ENCODE measurements around the gene SOX13.

Gene SOX13

DNA sequence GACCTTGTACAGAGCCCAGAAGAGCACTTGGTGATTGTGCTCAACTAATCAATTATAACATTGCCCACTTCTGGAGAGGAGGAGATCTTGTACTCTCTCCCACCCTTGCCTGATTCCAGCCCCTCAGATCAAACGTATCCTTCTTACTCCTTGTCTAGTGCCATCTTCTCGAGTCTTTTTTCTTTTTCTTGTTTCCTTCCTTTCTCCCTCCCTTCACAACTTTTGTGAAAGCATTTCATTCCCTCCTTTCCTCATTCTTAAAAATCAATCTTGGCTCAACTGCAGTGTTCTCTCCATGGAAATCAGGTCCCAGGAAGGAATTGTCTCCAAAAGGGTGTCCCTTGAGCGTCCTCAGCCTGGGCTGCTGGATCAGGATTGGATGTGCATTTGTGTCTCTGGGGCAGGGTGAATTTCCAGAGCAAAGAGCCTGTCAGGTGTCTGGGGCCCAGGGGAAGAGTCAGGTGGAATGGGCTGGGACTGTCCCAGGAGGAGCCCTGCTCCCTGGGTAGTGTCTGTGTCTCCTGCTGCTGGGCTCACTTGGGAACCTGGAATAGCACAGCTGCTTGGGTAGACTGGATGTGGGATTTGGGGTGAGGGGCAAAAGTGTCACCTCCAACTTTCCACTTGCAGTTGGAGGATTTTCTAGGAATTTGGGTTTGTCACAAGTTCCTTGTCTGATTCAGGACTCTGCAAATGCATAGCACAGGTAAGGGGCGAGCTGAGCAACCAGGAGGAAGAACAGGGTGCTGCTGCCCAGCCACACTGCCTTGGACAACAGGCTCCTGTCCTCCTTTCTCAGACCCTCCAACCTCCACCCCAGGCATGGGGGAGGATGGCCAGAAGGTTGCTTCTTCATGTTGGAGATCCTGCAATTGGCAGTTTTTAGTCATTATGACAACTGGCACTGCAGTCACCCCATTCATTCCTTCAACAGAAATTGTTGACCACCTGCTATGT is 3.3 kb downstream of the SOX13 start:
- H3K4me3 Mint-ChIP-seq = peak overlapping the region; percentile 13
- H3K27me3 Mint-ChIP-seq = peaks cover 45% of the 10 kb centered on the region
- H3K9me3 Mint-ChIP-seq = no peaks in the 10 kb centered on the region
- H3K36me3 Mint-ChIP-seq = no peaks in the 10 kb centered on the region
- peaks cover 16% of the 10 kb centered on the region for H3K4me1 Mint-ChIP-seq
- H3K27ac Mint-ChIP-seq = no peak overlapping the region

DNA sequence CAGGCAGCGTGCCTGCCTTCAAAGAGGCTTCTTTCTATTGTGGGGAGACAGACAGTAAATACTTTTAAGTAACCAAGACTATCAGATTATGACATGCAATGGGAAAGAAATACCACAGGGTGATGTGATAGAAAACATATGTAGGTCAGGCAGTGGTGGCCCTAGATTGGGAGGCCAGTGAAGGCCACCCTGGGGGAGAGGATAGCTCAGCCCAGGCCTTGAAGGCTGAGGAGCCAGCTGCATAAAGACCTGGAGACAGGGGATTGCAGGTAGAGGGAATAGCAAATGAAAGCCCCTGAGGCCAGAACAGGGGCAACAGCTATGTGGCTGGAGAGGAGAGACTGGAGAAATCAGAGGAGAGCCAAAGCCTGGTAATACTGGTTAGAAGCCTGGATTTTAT is 4.0 kb downstream of the SOX13 start:
- Mint-ChIP-seq H3K36me3 (no peaks in the 10 kb centered on the region), H3K27ac (no peak overlapping the region), H3K4me1 (peaks cover 16% of the 10 kb centered on the region), H3K4me3 (no peak overlapping the region), H3K9me3 (no peaks in the 10 kb centered on the region), H3K27me3 (peaks cover 41% of the 10 kb centered on the region)

DNA sequence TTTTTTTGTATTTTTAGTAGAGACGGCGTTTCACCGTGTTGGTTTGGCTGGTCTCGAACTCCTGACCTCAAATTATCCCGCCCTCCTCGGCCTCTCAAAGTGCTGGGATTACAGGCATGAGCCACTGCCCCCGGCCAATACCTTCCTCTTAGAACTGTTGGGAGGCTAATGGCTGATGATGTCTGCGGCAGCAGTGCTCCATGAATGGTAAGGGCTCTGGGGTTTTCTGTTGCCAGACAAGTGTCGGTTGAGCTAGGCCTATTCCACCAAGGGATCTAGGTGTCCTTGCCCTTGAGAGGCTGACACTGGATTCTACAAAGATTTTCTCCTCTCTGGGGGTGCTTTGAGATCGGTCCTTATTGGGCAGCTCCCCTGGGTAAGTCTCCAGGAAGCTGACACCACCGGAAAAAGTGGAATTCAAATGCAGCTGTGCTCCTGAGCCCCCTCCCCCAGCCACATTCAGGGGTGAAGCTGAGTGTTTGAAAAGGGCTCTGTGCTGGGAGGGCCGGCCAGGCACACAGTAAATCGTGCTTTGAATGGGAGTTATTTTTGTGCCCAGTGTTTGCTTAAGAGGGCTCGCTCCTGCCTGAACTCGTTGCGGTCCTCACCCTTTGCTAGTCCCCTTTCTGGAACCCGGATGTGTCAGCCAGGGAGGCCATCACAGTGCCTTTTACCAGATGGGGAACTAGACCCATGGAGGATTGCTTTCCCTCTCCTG is 5.2 kb downstream of the SOX13 start:
- Mint-ChIP-seq H3K9me3 (no peaks in the 10 kb centered on the region), H3K36me3 (no peaks in the 10 kb centered on the region), H3K4me1 (peaks cover 11% of the 10 kb centered on the region), H3K27me3 (peaks cover 35% of the 10 kb centered on the region), H3K27ac (no peak overlapping the region), H3K4me3 (no peak overlapping the region)

DNA sequence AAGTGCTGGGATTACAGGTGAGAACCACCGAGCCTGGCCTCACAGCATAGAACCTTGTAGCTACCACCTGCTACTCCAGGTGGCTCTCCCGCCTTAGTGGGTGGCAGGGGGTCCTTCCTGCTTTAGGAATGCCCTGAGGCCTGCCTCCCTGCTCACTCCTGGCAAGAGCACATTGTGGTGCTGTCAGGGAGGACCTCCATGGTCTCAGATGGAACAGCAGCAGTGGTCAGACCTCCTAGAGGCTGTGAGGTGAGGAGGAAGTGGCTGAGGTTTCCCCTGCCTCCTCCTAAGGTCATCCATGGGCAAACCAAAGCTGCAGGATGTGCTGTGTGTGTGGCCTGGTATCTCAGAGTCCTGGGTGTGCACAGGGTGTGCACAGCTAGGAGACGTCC is 6.7 kb downstream of the SOX13 start:
- no peak overlapping the region for H3K27ac Mint-ChIP-seq
- peaks cover 31% of the 10 kb centered on the region for H3K27me3 Mint-ChIP-seq
- no peak overlapping the region for H3K4me3 Mint-ChIP-seq
- H3K4me1 Mint-ChIP-seq = peaks cover 7% of the 10 kb centered on the region
- H3K36me3 Mint-ChIP-seq = no peaks in the 10 kb centered on the region
- H3K9me3 Mint-ChIP-seq = no peaks in the 10 kb centered on the region

DNA sequence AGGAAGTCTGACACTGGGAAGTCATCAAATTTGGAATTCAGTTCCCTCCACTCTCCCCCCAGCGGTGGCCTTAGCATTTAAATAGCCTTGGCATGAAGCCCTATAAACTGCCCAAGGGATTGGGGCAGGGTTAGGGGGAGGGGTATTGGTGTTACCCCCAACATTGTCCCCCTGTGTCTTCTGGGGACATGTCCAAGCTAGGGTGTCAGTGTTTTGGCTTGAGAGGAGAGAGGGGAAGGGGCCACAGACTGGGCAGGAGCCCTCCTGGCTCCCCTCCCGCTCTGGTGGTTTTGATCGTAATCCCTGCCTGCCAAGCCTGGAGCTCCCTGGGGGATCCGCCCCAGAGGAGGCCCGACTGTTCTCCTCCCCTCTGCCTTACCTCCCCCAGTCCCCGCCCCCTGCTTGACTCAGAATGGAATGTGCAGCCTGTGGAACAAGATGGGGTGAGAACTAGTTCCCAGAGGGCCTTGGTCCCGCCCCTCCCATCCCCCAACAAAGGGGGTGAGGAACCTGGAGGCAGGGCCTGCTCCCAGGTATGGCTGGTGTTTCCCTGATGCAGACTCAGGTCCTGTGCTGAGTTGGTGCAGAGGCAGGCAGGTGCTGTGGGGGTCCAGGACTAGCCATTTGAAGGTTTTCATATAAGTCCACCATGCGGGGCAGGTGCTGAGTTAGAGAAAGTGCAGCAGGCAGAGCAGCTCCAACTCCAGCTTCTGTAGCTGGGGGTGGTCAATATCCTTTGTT is 7.4 kb downstream of the SOX13 start:
- Mint-ChIP-seq H3K4me3 (no peak overlapping the region), H3K36me3 (no peaks in the 10 kb centered on the region), H3K27ac (no peak overlapping the region), H3K4me1 (peaks cover under 1% of the 10 kb centered on the region), H3K9me3 (no peaks in the 10 kb centered on the region), H3K27me3 (peaks cover 25% of the 10 kb centered on the region)

DNA sequence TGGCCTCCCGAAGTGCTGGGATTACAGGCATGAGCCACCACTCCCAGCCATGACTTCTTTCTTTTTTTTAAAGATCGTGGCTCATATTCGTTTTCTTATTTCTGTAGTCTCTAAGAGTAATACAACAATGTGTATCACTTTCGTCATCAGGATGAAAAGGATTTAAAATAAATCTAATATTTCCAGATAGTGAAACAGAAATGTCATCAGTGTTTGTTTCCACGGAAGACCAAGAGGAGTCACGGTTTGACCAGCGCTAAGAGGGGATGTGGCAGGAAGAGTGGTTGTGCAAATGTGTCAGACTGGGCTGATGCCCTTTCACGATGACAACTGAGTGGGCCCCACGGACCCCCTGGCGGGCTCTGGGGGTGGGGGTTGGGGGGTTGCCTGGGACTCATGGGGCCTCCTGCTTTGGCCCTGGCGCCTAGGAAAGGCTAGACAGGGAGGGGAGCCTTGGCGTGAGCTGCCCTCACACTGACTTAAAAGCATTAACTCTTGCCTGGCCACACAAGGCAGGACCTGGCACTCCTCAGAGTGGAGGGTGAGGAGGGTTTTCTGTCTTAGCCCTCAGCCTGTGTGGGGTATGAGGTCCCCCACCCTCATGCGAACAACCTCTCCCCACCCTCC is 8.4 kb downstream of the SOX13 start:
- no peaks in the 10 kb centered on the region for H3K36me3 Mint-ChIP-seq
- H3K27ac Mint-ChIP-seq = no peak overlapping the region
- H3K4me3 Mint-ChIP-seq = no peak overlapping the region
- peaks cover 18% of the 10 kb centered on the region for H3K27me3 Mint-ChIP-seq
- no peaks in the 10 kb centered on the region for H3K4me1 Mint-ChIP-seq
- H3K9me3 Mint-ChIP-seq = no peaks in the 10 kb centered on the region

DNA sequence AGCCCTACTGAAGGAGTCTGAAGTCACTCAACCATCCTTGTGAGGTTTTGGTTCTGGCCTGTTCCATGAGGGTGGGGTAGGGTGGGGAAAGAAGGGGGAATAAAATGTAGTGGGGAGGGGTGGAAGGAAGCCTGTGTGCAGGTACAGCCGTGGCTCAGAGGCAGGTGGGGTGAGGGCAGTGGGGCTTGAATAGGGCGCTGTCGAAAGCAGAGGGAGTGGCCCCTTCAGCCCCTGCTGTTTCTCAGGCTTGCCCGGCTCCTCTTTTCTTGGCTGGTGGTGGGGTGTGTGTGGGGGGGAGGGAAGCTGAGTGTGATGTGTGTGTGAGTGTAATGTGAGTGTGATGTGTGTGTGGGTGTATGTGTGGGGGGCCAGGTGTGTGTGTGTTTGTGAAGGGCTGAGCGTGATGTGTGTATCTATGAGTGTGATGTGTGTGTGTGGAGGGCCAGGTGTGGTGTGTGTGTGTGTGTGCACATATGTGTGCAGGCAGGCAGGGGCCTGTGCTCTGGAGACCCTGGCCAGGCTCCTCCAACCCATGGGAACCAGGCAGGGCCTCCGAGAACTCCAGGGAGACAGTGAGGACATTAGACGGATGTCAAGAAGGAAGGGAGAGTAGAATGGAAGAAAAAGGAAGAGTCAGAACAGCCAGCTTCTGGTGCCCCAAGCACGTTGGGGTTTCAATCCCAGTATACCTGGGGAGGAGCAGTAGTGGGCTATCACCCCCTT is 9.0 kb downstream of the SOX13 start:
- H3K27me3 Mint-ChIP-seq = peaks cover 12% of the 10 kb centered on the region
- H3K36me3 Mint-ChIP-seq = no peaks in the 10 kb centered on the region
- H3K4me3 Mint-ChIP-seq = no peak overlapping the region
- no peaks in the 10 kb centered on the region for H3K9me3 Mint-ChIP-seq
- H3K4me1 Mint-ChIP-seq = no peaks in the 10 kb centered on the region
- no peak overlapping the region for H3K27ac Mint-ChIP-seq

DNA sequence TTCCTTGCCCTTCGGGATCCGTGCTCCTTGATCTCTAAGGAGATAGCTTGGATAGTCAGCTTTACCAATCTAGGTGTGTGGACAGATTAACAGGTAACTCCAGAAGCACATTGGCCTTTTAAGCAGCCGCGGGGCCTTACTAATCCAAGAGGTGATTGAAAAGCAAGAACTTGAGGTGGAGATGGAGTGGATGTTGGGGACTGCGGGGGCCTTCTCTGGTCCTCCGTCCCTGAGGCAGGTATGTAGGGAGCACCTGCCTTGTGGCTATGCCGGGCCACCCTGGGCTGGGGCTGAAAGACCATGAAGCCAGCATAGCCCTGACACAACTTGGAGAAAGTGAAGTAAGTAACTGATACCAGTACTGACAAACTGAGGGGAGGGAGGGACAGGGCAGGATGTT is 10.6 kb downstream of the SOX13 start:
- peaks cover 5% of the 10 kb centered on the region for H3K27me3 Mint-ChIP-seq
- no peak overlapping the region for H3K27ac Mint-ChIP-seq
- no peaks in the 10 kb centered on the region for H3K4me1 Mint-ChIP-seq
- no peaks in the 10 kb centered on the region for H3K9me3 Mint-ChIP-seq
- H3K4me3 Mint-ChIP-seq = no peak overlapping the region
- H3K36me3 Mint-ChIP-seq = no peaks in the 10 kb centered on the region

DNA sequence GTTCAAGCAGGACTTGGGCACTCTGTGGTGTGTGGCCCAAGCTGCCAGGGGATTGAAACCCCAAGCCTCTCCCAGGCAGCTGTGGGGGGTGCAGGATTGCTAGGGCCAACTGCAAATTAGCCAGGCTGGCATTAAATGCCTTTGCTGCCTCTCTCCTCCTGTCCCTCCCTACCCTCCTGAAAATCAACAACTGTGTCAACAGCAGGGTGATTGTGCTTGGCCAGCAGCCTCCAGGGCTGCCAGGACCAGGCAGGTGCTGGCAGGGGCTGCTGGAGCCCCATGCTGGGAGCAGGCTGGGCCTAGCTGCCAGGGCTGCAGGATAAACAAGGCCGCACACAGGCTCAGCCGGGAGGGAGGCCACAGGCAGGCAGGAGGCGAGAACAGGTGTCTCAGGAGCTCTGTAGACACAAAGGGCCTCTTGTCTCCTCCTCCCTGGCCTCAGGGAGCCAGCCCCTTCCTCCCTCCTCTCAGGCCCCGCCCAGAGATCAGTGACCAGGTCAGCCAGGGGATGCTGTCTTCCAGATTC is 11.4 kb downstream of the SOX13 start:
- no peaks in the 10 kb centered on the region for H3K36me3 Mint-ChIP-seq
- no peak overlapping the region for H3K4me3 Mint-ChIP-seq
- H3K27me3 Mint-ChIP-seq = no peaks in the 10 kb centered on the region
- no peaks in the 10 kb centered on the region for H3K4me1 Mint-ChIP-seq
- no peak overlapping the region for H3K27ac Mint-ChIP-seq
- no peaks in the 10 kb centered on the region for H3K9me3 Mint-ChIP-seq

DNA sequence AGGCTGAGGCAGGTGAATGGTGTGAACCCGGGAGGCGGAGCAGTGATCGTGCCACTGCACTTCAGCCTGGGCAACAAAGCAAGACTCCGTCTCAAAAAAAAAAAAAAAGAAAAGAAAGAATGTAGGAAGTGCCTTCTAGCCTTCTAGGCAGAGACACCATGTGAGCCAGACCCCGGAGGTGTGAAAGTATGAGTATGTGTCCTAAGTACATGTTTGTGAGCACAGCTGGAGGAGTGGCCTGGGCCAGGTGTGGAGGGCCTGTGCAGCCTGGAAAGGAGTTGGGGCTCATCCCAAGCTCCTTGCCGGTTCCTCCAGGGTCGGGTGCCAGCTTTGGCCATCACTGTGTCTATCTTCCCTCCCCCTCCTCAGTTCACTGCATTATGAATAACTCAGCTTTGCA is 13.0 kb downstream of the SOX13 start:
- H3K4me3 Mint-ChIP-seq = no peak overlapping the region
- H3K36me3 Mint-ChIP-seq = no peaks in the 10 kb centered on the region
- no peaks in the 10 kb centered on the region for H3K4me1 Mint-ChIP-seq
- no peaks in the 10 kb centered on the region for H3K9me3 Mint-ChIP-seq
- no peaks in the 10 kb centered on the region for H3K27me3 Mint-ChIP-seq
- no peak overlapping the region for H3K27ac Mint-ChIP-seq

DNA sequence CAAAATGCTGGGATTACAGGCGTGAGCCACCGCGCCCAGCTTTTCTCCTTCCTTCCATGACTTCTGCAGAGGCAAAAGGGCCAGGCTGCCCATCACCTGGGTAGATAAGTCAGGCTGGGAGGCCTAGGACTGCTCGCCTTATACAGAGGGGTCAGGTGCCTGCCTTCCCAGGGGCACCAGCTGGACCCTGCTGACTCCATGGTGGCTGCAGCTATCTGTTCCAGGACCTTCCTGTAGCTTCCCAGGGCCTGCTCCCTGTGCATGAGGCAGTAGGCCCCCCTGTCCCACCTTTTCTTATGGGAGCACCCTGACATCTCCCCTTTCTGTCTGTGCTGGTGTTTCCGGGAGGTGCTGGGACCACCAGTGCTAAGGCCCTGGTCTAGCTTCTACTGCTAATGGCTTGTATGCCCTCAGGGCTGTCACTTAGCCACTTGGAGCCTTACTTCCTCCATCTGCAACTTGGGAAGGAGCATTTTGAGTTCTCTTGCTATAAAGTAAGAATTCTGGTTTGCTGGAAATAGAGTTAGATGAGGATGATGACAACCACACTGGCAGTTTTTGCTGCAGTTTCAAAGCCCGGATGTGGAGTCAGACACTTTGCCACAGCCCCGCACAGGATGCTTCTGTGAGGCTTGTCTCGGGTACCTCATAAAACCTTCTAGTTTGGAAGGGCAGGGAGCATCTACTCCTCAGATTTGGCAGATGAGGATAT is 14.4 kb downstream of the SOX13 start:
- Mint-ChIP-seq H3K4me1 (no peaks in the 10 kb centered on the region), H3K27ac (no peak overlapping the region), H3K9me3 (no peaks in the 10 kb centered on the region), H3K27me3 (no peaks in the 10 kb centered on the region), H3K4me3 (no peak overlapping the region), H3K36me3 (no peaks in the 10 kb centered on the region)

DNA sequence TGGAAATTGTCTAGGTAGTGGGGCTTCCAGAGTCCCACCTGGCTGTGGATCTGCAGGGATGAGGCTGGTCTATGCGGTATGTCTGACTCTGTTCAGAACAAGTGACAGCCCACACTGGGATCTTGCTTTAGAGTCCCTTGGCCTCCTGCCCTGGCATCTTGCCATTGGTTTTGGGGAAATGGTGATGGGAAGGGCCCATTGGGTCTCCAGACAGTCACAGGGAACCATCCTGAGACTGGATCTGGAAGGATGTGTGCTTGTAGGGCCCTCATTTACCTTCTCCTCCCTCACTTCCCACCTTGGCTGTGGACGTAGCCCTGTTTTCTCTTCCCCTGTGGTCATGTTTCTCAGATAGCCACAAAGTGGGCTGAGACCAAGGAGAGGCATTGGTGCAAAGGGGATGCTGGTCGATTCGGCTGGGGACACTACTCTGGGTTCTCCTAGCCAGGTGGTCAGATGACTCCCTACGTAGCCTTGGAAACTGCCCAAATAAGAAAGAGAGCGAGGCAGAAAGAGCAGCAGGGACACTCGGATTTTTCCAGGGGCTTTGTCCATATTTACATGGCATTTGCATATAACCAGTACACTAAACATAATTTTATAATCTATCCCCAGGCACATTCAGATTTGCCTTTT is 15.1 kb downstream of the SOX13 start:
- Mint-ChIP-seq H3K36me3 (no peaks in the 10 kb centered on the region), H3K27me3 (no peaks in the 10 kb centered on the region), H3K4me1 (no peaks in the 10 kb centered on the region), H3K27ac (no peak overlapping the region), H3K9me3 (no peaks in the 10 kb centered on the region), H3K4me3 (no peak overlapping the region)

DNA sequence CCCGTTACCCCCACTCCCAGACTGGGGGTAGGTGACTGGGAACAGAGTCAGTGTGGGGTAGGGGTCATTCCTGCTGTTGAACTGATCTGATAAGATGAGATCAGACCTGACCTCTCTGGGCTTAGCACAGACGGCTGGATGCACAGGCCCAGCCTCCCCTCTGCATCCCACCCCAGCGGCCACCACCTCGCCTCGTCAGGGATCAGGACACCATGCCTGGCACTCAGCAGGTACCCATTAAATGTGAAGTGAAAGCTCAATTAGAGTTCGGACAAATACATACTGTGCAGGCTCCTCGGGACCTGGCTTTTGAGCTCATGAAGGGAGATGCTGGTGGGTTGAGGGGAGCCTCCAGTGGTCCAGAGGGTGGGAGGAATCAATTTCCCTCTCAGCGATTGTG is 15.7 kb downstream of the SOX13 start:
- no peaks in the 10 kb centered on the region for H3K27me3 Mint-ChIP-seq
- no peaks in the 10 kb centered on the region for H3K9me3 Mint-ChIP-seq
- H3K4me1 Mint-ChIP-seq = no peaks in the 10 kb centered on the region
- H3K27ac Mint-ChIP-seq = no peak overlapping the region
- H3K4me3 Mint-ChIP-seq = no peak overlapping the region
- no peaks in the 10 kb centered on the region for H3K36me3 Mint-ChIP-seq

Measured in activated naive CD4-positive, alpha-beta T cell treated with anti-CD3 and anti-CD28 coated beads, Interleukin-2, amount 50 U/mL, for 24 hours (primary cell).